D721Med (cell line): Measurements from ENCODE around the gene LGR6.
"Not testable (repeated sequence)": the region's sequence is repeated elsewhere in the genome, so short reads cannot be mapped to it uniquely, and the experiment has no call there.

ENCODE experiments used
- DNase-seq: peaks from one replicate; pipeline ENCODE4 v3.0.0; 2011; ENCODE audit warnings: low spot score; ENCODE audit not compliant: insufficient read length
- FAIRE-seq: peaks from 2 replicates; lab custom pipeline; 2011; peaks lifted over from hg19 to GRCh38; lab: Jason Lieb, UNC
- TF ChIP-seq, protein P1 (sequence below): IDR thresholded peaks from 2 replicates; pipeline ENCODE4 v1.5.1; 2012; ENCODE audit warnings: mild to moderate bottlenecking, control low read depth; ENCODE audit not compliant: insufficient read depth; ENCODE audit errors: missing control alignments

Gene LGR6

GRCh38 chr1:202349206-202349928 lies 155.8 kb downstream of the LGR6 start:
- no peak for DNase-seq
- no peak for FAIRE-seq
- TF ChIP-seq, protein P1, sequence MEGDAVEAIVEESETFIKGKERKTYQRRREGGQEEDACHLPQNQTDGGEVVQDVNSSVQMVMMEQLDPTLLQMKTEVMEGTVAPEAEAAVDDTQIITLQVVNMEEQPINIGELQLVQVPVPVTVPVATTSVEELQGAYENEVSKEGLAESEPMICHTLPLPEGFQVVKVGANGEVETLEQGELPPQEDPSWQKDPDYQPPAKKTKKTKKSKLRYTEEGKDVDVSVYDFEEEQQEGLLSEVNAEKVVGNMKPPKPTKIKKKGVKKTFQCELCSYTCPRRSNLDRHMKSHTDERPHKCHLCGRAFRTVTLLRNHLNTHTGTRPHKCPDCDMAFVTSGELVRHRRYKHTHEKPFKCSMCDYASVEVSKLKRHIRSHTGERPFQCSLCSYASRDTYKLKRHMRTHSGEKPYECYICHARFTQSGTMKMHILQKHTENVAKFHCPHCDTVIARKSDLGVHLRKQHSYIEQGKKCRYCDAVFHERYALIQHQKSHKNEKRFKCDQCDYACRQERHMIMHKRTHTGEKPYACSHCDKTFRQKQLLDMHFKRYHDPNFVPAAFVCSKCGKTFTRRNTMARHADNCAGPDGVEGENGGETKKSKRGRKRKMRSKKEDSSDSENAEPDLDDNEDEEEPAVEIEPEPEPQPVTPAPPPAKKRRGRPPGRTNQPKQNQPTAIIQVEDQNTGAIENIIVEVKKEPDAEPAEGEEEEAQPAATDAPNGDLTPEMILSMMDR = no peak

- DNase-seq = no peak
- TF ChIP-seq, protein P1 = no peak
These were observed 158.1 kb downstream of the LGR6 start for GRCh38 chr1:202351725-202352124.

GRCh38 chr1:202352583-202353197 lies 159.1 kb downstream of the LGR6 start:
- not testable (repeated sequence) for DNase-seq, FAIRE-seq

More at GRCh38 chr1:202351725-202352124, 158.1 kb downstream of the LGR6 start:
- FAIRE-seq = no peak

- TF ChIP-seq, protein P1 = no peak
- DNase-seq = no peak
- FAIRE-seq = no peak
These were observed 162.4 kb downstream of the LGR6 start for GRCh38 chr1:202355944-202356553.

DNA sequence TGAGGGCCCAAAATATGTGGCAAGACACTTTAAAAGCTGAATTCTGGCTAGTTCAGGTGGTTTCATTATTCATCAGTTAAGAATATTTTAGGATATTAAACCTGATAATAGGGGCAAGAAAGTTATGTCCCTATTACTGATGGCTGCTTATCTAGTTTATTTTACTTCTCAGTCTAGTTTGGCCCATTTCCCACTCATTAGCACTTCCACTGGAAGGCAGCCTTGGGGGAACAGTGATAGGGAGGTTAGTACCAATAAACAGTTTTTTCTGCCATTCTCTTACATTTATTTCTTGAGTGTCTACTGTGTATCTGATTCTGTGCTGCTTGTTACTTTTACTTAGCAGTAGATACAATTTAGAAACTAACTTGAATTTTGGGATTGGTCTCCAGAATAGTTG lies 163.9 kb downstream of the LGR6 start:
- DNase-seq (no peak), FAIRE-seq (no peak)
- TF ChIP-seq, protein P1 = no peak

GRCh38 chr1:202361224-202361623 lies 167.6 kb downstream of the LGR6 start:
- TF ChIP-seq, protein P1 = no peak
- no peak for DNase-seq
- FAIRE-seq = no peak

DNA sequence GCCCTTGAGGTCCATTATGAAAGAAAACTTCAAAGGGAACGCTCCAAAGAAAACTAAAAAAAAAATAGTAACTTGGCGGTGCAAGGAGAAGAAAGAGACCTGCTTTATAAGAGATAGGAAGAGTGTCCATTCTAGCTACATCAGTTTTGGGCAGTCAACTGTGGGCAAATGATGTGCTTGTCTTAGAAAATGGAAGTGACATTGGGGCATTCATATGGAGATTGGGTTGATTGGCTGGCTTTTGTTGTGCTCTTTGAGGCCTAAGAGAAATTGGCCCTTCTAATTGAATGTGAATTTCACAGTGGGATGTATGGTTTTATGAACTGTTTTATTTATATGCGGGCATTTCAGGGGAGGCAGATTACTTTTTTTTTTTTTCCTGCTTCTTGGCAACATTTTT lies 168.1 kb downstream of the LGR6 start:
- FAIRE-seq (no peak), DNase-seq (no peak)
- TF ChIP-seq, protein P1 = no peak
